SK-N-MC (cell line): Measurements from ENCODE around the gene PPP3R1.

Source experiments
- EZH2 ChIP-seq: fragments of 200-600 bp; sonication (generic); IDR thresholded peaks from one replicate; pipeline ENCODE4 v1.6.1; 2017; ENCODE audit warnings: antibody characterized with exemption
- FOXP2 ChIP-seq: optimal IDR thresholded peaks from 2 replicates; pipeline ENCODE3; 2011; ENCODE audit warnings: mild to moderate bottlenecking, moderate library complexity; ENCODE audit not compliant: insufficient read depth; ENCODE audit errors: extremely low read length, control extremely low read depth
- POLR2AphosphoS5 ChIP-seq: IDR thresholded peaks from 2 replicates; pipeline ENCODE4 v1.6.1; 2012; ENCODE audit warnings: mild to moderate bottlenecking, low read depth, low read length, borderline replicate concordance

DNA sequence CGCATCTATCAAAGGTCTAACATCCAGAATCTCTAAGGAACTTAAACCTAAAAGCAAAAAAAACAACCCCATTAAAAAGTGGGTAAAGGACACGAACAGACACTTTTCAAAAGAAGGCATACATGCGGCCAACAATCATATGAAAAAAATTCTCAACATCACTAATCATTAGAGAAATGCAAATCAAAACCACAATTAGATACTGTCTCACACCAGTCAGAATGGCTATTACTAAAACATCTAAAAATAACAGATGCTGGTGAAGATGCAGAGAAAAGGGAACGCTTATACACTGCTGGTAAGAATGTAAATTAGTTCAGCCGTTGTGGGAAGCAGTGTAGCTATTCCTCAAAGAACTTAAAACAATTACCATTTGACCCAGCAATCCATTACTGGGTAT is 38.0 kb downstream of the PPP3R1 start:
- TF ChIP-seq POLR2AphosphoS5: no peak
- no peak for TF ChIP-seq EZH2
- no peak for TF ChIP-seq FOXP2
